Mesenteric fat pad (tissue), 1 donor: ENCODE results near the gene SEC31A. TPM values are rescaled to one million over a fixed set of nuclear protein-coding genes. Genes with fewer than 3 reads are reported as not detected.
"Not testable (repeated sequence)": the region's sequence is repeated elsewhere in the genome, so short reads cannot be mapped to it uniquely, and the experiment has no call there.

Experiments used
- DNase-seq: peaks from one replicate; pipeline ENCODE4 v3.0.0-alpha.2; 2020; ENCODE audit warnings: low spot score
- total RNA-seq: library from RNA; stranded (reverse); fragmentation: NEBNext Ultra II Directional; extraction: Animal tissue kit (Norgen Biotek cat#: 25700); gene quantifications from one replicate; pipeline ENCODE4 v1.2.1, GENCODE V29; 2021
- donor health status: DM: yes; HTN: yes; CAD: no.

SEC31A gene
- total RNA-seq, 1 donor from 2014 or later, result 244 TPM

- no peak for DNase-seq
Measured at GRCh38 chr4:82839624-82840023, 51.3 kb downstream of the SEC31A start.

GRCh38 chr4:82833696-82834313 is 57.1 kb downstream of the SEC31A start:
- no peak for DNase-seq

- DNase-seq, result not testable (repeated sequence)
Measured at GRCh38 chr4:82833060-82833459, 57.9 kb downstream of the SEC31A start.

GRCh38 chr4:82825425-82825824 is 65.5 kb downstream of the SEC31A start:
- DNase-seq, result no peak

GRCh38 chr4:82823062-82823461 is 67.9 kb downstream of the SEC31A start:
- no peak for DNase-seq

- DNase-seq, result no peak
Measured at GRCh38 chr4:82820689-82821088, 70.3 kb downstream of the SEC31A start.

GRCh38 chr4:82818664-82819662 is 72.0 kb downstream of the SEC31A start:
- no peak for DNase-seq

- not testable (repeated sequence) for DNase-seq
Measured at GRCh38 chr4:82816874-82817273, 74.1 kb downstream of the SEC31A start.

GRCh38 chr4:82814034-82814433 is 76.9 kb downstream of the SEC31A start:
- no peak for DNase-seq

- DNase-seq, result no peak
Measured at GRCh38 chr4:82811838-82812341, 79.1 kb downstream of the SEC31A start.

- no peak for DNase-seq
Measured at GRCh38 chr4:82811392-82811791, 79.6 kb downstream of the SEC31A start.

GRCh38 chr4:82810176-82810575 is 80.8 kb downstream of the SEC31A start:
- no peak for DNase-seq

- no peak for DNase-seq
Measured at GRCh38 chr4:82809619-82810018, 81.3 kb downstream of the SEC31A start.

GRCh38 chr4:82803746-82804145 is 87.2 kb downstream of the SEC31A start:
- DNase-seq, result no peak

- DNase-seq, result no peak
Measured at GRCh38 chr4:82802911-82803310, 88.0 kb downstream of the SEC31A start.

GRCh38 chr4:82801910-82802521 is 88.9 kb downstream of the SEC31A start:
- DNase-seq, result no peak

- no peak for DNase-seq
Measured at GRCh38 chr4:82799006-82799881, 91.7 kb downstream of the SEC31A start.

- no peak for DNase-seq
Measured at GRCh38 chr4:82798168-82799005, 92.6 kb downstream of the SEC31A start, which contains the start of gene SCD5. TSS of gene SCD5 (minus strand) at chr4:82798796. CDS start at chr4:82798537, 259 bp downstream.

GRCh38 chr4:82797405-82798111 is 93.4 kb downstream of the SEC31A start:
- DNase-seq, result no peak
